ENCODE data around the gene MBOAT2. TPM values are rescaled to one million over a fixed set of nuclear protein-coding genes. Genes with fewer than 3 reads are reported as not detected.
"Not testable (repeated sequence)": the region's sequence is repeated elsewhere in the genome, so short reads cannot be mapped to it uniquely, and the experiment has no call there.

MBOAT2 gene, protein sequence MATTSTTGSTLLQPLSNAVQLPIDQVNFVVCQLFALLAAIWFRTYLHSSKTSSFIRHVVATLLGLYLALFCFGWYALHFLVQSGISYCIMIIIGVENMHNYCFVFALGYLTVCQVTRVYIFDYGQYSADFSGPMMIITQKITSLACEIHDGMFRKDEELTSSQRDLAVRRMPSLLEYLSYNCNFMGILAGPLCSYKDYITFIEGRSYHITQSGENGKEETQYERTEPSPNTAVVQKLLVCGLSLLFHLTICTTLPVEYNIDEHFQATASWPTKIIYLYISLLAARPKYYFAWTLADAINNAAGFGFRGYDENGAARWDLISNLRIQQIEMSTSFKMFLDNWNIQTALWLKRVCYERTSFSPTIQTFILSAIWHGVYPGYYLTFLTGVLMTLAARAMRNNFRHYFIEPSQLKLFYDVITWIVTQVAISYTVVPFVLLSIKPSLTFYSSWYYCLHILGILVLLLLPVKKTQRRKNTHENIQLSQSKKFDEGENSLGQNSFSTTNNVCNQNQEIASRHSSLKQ
- total RNA-seq: 10 to 100 TPM in 1 of 4 donors, 1 to 10 TPM in 3; 5.7 to 12.6 (median 7.4) TPM

DNA sequence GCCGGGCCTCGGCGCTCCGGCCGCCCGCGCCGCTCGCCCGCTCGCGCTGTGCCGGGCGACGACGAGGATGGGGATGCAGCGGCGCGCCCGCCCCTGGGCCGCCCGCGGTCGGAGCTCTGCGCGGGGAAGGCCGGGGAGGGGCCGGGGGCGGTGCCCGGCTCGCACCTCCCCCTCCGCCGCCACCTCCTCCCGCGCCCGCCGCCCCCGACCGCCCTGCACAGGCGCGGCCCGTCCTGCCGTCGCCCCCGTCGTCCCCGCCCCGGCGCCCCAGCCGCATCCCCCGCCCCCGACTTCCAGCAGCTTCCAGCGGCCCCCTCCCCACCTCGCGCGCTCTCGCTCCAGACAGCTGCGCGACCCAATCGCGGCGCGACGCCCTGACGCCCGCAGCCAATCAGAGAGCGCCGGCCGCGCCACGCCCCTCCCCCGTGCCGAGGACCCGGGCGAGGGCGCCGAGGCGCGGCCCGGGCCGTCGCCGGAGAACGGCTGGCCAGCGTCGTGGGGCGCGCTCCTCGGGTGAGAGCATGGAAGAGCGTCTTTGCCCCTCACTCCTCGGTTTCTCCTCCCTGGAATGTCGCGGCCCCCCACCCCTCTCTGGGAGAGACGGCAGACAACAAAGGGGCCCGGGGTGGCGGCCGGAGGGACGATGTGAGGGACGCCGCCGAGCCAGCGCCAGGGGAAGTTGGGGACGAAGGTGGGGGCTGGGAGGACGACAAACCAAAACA, at the start of gene MBOAT2:
Gene MBOAT2, minus strand, starts transcription at position 69 of the 722 bp plus-strand sequence. CDS start 70 bp downstream, outside the sequence.
- ATAC-seq (ENCODE audit: low FRiP score): peak; percentile 95
- peak; percentile 36 for DNase-seq (ENCODE audit: low spot score)
- TF ChIP-seq, protein P1, sequence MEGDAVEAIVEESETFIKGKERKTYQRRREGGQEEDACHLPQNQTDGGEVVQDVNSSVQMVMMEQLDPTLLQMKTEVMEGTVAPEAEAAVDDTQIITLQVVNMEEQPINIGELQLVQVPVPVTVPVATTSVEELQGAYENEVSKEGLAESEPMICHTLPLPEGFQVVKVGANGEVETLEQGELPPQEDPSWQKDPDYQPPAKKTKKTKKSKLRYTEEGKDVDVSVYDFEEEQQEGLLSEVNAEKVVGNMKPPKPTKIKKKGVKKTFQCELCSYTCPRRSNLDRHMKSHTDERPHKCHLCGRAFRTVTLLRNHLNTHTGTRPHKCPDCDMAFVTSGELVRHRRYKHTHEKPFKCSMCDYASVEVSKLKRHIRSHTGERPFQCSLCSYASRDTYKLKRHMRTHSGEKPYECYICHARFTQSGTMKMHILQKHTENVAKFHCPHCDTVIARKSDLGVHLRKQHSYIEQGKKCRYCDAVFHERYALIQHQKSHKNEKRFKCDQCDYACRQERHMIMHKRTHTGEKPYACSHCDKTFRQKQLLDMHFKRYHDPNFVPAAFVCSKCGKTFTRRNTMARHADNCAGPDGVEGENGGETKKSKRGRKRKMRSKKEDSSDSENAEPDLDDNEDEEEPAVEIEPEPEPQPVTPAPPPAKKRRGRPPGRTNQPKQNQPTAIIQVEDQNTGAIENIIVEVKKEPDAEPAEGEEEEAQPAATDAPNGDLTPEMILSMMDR (IDR thresholded peaks at IDR 0.05): no peak

DNA sequence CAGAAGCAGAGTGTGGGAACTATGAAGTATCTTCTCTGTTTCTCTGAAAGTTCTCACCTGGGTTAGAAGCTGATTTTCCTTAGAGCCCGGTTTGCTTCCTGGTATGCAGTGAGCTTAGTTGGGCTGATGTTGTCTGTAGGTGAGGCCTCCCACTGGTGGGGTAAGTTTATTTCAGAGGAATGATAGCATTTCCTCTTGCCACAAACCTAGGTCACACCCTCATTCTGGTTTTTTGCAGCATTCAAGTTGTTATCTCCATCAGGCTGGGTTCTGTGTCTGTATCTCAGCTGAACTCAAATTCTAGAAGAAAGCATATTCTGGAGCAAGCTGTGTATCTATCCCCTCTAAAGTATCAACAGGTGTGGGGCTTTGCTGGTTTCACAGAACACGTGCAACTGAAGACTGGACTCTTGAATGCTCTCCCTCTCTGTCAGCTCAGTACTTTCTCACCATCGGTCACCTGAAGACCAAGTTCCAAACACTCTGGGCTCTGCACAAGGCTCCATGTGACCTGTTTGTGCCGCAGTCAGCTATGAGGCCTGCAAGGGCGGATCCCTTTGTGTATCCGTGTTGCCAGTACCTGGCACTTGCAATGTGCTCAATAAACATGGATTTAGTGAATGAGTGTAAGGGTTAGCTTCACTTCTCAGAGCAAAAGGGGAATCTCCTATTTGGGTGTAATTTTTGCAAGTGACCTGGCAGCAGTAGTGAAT, 49.5 kb upstream of the MBOAT2 start:
- ATAC-seq (ENCODE audit: low FRiP score) (no peak), DNase-seq (ENCODE audit: low spot score) (no peak)
- TF ChIP-seq, protein P1 (IDR thresholded peaks at IDR 0.05): no peak

DNA sequence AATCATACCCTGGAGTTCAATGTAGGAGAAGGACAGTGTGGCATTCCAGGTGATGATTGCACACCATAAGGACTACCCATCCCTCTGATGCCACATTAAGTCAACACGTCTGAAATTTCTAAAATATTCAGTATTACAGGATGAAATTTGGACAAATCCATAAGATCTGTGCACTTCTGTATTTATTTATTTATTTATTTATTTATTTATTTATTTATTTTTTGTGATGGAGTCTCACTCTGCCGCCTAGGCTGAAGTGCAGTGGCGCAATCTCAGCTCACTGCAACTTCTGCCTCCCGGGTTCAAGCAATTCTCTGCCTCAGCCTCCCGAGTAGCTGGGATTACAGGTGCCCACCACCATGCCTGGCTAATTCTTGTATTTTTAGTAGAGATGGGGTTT, 48.0 kb upstream of the MBOAT2 start:
- ATAC-seq (ENCODE audit: low FRiP score); DNase-seq (ENCODE audit: low spot score): not testable (repeated sequence)

DNA sequence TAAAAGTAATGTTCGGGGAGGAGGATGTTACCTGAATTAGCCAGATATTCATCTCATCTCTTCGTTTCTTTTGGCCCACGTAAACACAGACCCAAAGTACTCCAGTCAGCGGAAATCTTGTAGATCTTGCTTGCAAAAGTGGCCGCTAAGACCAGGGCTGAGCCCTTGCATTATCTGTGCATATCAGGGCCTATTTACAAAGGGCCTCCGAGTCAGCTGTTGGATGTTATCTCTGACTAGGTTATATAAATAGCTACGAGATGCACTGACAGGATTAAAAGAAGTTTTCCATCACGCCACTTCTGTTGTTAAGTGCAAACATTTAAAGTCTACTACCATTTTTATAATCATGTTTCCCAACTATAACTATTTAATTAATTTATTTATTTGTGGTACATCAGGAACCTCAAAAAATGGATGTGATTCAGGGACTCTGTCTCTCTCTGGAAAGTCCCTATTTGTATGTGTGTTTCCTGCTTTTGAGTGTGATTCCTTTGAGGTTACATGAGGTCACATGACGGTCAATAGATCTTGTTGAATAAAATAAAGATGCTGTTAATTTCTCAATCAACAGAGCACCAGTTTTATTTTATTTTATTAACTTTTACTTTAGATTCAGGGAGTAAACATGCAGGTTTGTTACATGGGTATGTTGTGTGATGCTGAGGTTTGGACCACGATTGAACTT, 46.8 kb upstream of the MBOAT2 start:
- TF ChIP-seq, protein P1 (IDR thresholded peaks at IDR 0.05): no peak
- ATAC-seq (ENCODE audit: low FRiP score) (no peak), DNase-seq (ENCODE audit: low spot score) (no peak)

DNA sequence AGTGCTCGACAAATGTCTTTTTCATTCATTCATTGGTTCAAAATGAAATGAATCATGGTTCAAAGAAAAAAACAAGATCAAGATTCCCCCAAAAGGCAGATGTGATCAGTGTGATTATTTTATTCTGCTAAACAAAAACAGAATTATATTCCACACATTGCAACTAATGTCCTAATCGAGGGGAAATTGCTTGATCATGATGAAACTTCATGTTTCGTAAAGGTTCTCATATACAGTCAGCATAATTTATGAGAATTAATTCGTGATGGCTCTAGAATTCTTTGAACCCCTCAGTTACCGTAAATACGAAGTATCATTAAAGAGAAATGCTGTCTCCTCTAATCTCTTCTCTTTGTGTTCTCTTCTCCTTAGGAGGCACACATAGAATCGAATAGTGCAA, 42.1 kb upstream of the MBOAT2 start:
- TF ChIP-seq, protein P1 (IDR thresholded peaks at IDR 0.05): no peak
- DNase-seq (ENCODE audit: low spot score) (no peak), ATAC-seq (ENCODE audit: low FRiP score) (no peak)

DNA sequence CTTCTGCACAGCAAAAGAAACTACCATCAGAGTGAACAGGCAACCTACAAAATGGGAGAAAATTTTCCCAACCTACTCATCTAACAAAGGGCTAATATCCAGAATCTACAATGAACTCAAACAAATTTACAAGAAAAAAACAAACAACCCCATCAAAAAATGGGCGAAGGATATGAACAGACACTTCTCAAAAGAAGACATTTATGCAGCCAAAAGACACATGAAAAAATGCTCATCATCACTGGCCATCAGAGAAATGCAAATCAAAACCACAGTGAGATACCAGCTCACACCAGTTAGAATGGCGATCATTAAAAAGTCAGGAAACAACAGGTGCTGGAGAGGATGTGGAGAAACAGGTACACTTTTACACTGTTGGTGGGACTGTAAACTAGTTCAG, 40.0 kb upstream of the MBOAT2 start:
- DNase-seq (ENCODE audit: low spot score); ATAC-seq (ENCODE audit: low FRiP score): not testable (repeated sequence)

DNA sequence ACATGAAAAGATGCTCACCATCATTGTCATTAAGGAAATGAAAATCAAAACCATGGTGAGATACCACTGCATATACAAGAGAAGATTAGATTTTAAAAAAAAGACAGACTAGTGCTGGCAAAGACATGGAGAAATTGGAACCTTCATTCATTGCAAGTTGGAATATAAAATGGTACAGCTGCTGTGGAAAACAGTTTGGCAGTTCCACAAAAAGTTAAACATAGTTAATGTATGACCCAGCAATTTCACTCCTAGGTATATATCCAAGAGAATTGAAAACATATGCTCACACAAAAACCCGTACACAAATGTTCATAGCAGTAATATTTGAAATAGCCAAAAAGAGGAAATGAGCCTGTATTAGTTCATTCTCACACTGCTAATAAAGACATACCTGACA, 33.7 kb upstream of the MBOAT2 start:
- ATAC-seq (ENCODE audit: low FRiP score): no peak
- TF ChIP-seq, protein P1 (IDR thresholded peaks at IDR 0.05): no peak

More for the DNA sequence above, 33.7 kb upstream of the MBOAT2 start:
- no peak for DNase-seq (ENCODE audit: low spot score)
